Body of pancreas (tissue), 4 donors: ENCODE data around the gene SLC32A1.

Experiments
- POLR2A ChIP-seq, 3 donors: fragments of 450-650 bp; IDR thresholded peaks; one replicate each; pipeline ENCODE4 v1.6.1; 2016; ENCODE audit warnings: antibody characterized with exemption in 3 of 3, mild to moderate bottlenecking in 2 of 3
- TF ChIP-seq, protein P1 (sequence below), 7 experiments: fragments of 450-650 bp in 4 of 7; fragments of 200-600 bp in 3 of 7; sonication (generic) in 3 of 7; IDR thresholded peaks; one replicate each; pipeline ENCODE4 v1.5.1; 2016 to 2019; ENCODE audit warnings: antibody characterized with exemption in 7 of 7

- TF ChIP-seq, protein P1, sequence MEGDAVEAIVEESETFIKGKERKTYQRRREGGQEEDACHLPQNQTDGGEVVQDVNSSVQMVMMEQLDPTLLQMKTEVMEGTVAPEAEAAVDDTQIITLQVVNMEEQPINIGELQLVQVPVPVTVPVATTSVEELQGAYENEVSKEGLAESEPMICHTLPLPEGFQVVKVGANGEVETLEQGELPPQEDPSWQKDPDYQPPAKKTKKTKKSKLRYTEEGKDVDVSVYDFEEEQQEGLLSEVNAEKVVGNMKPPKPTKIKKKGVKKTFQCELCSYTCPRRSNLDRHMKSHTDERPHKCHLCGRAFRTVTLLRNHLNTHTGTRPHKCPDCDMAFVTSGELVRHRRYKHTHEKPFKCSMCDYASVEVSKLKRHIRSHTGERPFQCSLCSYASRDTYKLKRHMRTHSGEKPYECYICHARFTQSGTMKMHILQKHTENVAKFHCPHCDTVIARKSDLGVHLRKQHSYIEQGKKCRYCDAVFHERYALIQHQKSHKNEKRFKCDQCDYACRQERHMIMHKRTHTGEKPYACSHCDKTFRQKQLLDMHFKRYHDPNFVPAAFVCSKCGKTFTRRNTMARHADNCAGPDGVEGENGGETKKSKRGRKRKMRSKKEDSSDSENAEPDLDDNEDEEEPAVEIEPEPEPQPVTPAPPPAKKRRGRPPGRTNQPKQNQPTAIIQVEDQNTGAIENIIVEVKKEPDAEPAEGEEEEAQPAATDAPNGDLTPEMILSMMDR (IDR thresholded peaks at IDR 0.05), result no peak
- no peak for TF ChIP-seq POLR2A (IDR thresholded peaks at IDR 0.05)
Observed at GRCh38 chr20:38774167-38774566, 49.9 kb downstream of the SLC32A1 start.
